ENCODE data around the gene CACNA1C. TPM values are rescaled to one million over a fixed set of nuclear protein-coding genes. Genes with fewer than 3 reads are reported as not detected.
"Not testable (repeated sequence)": the region's sequence is repeated elsewhere in the genome, so short reads cannot be mapped to it uniquely, and the experiment has no call there.

Gene CACNA1C
- total and polyA plus RNA-seq, 2 of the 4 experiments (the other 2 are of a cell fraction), result 1.6 to 2.6 TPM

GRCh38 chr12:2135661-2136418, 83.1 kb downstream of the CACNA1C start:
- CTCF ChIA-PET, result interaction anchor here (0.6 kb wide), 1 partner anchor 15 kb away, joined by 3 read pairs; no protein-coding TSS in a partner anchor
- H3K36me3 ChIP-seq (ENCODE audit: control insufficient read depth, insufficient read depth, low read length); H3K4me2 ChIP-seq (ENCODE audit: low read depth, low read length); intact Hi-C loops (cut with micrococcal nuclease); H4K91ac ChIP-seq (ENCODE audit: insufficient read depth, low read depth, low read length); H3K27ac ChIP-seq (ENCODE audit: insufficient read depth, low read length); H2BK20ac ChIP-seq (ENCODE audit: low read depth, low read length); H2BK120ac ChIP-seq (ENCODE audit: low read depth, low read length); H3K18ac ChIP-seq (ENCODE audit: low read depth, low read length); H2BK15ac ChIP-seq (ENCODE audit: low read depth, low read length); H3K27me3 ChIP-seq (ENCODE audit: control insufficient read depth, insufficient read depth, low read length); H2AK5ac ChIP-seq (ENCODE audit: low read depth, low read length); H3K14ac ChIP-seq (replicated peaks; ENCODE audit: low read depth, low read length); H3K9me3 ChIP-seq (ENCODE audit: control insufficient read depth, insufficient read depth, low read length); H3K79me1 ChIP-seq (ENCODE audit: low read depth in 1 of 2, low read length in 2 of 2); DNase-seq; in situ Hi-C loops (cut with MboI; ENCODE audit: low sequenced_read_pairs); ATAC-seq (ENCODE audit: low read depth); H3K4ac ChIP-seq (ENCODE audit: low read depth, low read length); POLR2A ChIA-PET (ENCODE audit: unreplicated experiment); H3K56ac ChIP-seq (ENCODE audit: extremely low read depth, insufficient read depth, low read length); H2BK5ac ChIP-seq (ENCODE audit: low read depth, low read length, poor library complexity, severe bottlenecking); H3K23ac ChIP-seq (ENCODE audit: low read depth, low read length); dilution Hi-C loops (cut with HindIII; ENCODE audit: low sequenced_read_pairs, unreplicated experiment); H2AK9ac ChIP-seq (replicated peaks; ENCODE audit: low read depth, low read length, poor library complexity); BruUV-seq (replicated peaks); H4K8ac ChIP-seq (ENCODE audit: low read depth in 2 of 2, low read length in 2 of 2); H2AFZ ChIP-seq (replicated peaks; ENCODE audit: low read length, poor library complexity); H4K5ac ChIP-seq (ENCODE audit: low read depth, low read length); H3K9ac ChIP-seq (ENCODE audit: low read depth, low read length); H4K20me1 ChIP-seq (ENCODE audit: insufficient read depth, low read length); H3K4me1 ChIP-seq (ENCODE audit: control insufficient read depth, insufficient read depth, low read length); H3K9me1 ChIP-seq (ENCODE audit: insufficient read depth, low read length); H3K4me3 ChIP-seq (ENCODE audit: insufficient read depth, low read depth, low read length): not testable (repeated sequence)
- 100% methylated on average over 5 of the region's 37 CpGs; no CpG with 5 or more reads in 1 of the 2 experiments for WGBS, 2 experiments (ENCODE audit: extremely low coverage in 2 of 2, insufficient read length in 1 of 2)

Measured in IMR-90 (cell line).